ENCODE measurements around the gene SRRT.

The SRRT gene

DNA sequence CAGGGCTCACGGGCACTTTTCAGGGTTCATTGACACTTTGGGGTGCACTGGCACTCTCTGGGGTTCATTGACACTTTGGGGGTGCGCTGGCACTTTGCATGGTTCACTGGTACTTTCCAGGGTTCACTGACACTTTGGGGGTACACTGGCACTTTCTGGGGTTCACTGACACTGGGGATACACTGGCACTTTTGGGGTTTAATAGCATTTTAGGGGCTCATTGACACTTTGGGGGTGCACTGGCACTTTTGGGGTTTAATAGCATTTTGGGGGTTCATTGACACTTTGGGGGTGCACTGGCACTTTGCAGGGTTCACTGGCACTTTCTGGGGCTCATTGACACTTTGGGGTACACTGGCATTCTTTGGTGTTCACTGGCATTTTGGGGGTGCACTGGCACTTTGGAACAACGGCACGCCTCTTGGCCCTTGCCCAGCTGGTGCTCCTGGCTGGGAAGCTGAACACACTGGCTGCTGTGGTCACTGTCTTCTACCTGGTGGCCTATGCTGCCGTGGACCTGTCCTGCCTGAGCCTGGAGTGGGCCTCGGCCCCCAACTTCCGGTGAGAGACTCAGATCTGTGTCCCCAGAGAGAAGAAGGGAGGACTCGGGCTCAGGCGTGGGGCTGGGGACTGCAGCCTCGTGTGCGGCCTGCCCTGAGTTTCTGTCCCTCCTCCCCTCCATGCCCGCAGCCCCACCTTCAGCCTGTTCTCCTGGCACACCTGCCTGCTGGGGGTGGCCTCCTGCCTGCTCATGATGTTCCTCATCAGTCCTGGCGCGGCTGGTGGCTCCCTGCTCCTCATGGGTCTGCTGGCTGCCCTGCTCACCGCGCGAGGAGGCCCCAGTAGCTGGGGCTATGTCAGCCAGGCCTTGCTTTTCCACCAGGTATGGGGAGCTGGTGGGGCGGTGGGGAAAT lies 13.9 kb upstream of the SRRT start:
- Histone ChIP-seq H3K4me2 (ENCODE audit: low read length) (no peak overlapping the region), H3K79me2 (no peaks in the 10 kb centered on the region), H3K9ac (no peak overlapping the region), H3K4me1 (no peaks in the 10 kb centered on the region), H3K9me3 (ENCODE audit: control insufficient read depth, low read length) (no peaks in the 10 kb centered on the region), H2AFZ (no peak overlapping the region), H3K4me3 (ENCODE audit: low read depth, low read length) (no peak overlapping the region), H3K27ac (no peak overlapping the region), H3K27me3 (ENCODE audit: control insufficient read depth, insufficient read depth, low read length) (no peaks in the 10 kb centered on the region), H3K36me3 (ENCODE audit: control insufficient read depth, insufficient read depth, low read length) (no peaks in the 10 kb centered on the region)
- TF ChIP-seq, protein P1, sequence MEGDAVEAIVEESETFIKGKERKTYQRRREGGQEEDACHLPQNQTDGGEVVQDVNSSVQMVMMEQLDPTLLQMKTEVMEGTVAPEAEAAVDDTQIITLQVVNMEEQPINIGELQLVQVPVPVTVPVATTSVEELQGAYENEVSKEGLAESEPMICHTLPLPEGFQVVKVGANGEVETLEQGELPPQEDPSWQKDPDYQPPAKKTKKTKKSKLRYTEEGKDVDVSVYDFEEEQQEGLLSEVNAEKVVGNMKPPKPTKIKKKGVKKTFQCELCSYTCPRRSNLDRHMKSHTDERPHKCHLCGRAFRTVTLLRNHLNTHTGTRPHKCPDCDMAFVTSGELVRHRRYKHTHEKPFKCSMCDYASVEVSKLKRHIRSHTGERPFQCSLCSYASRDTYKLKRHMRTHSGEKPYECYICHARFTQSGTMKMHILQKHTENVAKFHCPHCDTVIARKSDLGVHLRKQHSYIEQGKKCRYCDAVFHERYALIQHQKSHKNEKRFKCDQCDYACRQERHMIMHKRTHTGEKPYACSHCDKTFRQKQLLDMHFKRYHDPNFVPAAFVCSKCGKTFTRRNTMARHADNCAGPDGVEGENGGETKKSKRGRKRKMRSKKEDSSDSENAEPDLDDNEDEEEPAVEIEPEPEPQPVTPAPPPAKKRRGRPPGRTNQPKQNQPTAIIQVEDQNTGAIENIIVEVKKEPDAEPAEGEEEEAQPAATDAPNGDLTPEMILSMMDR (IDR thresholded peaks at IDR 0.05): no peak

DNA sequence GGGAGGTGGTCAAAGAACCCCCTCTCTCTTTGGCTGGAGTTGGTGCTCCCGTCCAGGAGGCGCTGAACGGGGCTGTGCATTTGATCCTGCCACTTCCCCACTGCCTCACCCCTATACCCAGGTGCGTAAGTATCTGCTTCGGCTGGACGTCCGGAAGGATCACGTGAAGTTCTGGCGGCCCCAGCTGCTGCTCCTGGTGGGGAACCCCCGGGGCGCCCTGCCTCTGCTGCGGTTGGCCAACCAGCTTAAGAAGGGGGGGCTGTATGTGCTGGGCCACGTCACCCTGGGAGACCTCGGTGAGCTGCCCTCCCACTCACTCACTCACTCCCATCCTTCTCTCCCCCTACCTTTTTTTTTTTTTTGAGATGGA lies 13.3 kb upstream of the SRRT start:
- H3K4me2 ChIP-seq (ENCODE audit: low read length): no peak overlapping the region
- H3K79me2 ChIP-seq: no peaks in the 10 kb centered on the region
- H3K36me3 ChIP-seq (ENCODE audit: control insufficient read depth, insufficient read depth, low read length): no peaks in the 10 kb centered on the region
- H3K9ac ChIP-seq: no peak overlapping the region
- no peaks in the 10 kb centered on the region for H3K9me3 ChIP-seq (ENCODE audit: control insufficient read depth, low read length)
- no peak overlapping the region for H3K27ac ChIP-seq
- TF ChIP-seq, protein P1 (IDR thresholded peaks at IDR 0.05): no peak
- H3K4me3 ChIP-seq (ENCODE audit: low read depth, low read length): no peak overlapping the region
- H2AFZ ChIP-seq: no peak overlapping the region
- peaks cover 5% of the 10 kb centered on the region for H3K4me1 ChIP-seq
- H3K27me3 ChIP-seq (ENCODE audit: control insufficient read depth, insufficient read depth, low read length): no peaks in the 10 kb centered on the region

DNA sequence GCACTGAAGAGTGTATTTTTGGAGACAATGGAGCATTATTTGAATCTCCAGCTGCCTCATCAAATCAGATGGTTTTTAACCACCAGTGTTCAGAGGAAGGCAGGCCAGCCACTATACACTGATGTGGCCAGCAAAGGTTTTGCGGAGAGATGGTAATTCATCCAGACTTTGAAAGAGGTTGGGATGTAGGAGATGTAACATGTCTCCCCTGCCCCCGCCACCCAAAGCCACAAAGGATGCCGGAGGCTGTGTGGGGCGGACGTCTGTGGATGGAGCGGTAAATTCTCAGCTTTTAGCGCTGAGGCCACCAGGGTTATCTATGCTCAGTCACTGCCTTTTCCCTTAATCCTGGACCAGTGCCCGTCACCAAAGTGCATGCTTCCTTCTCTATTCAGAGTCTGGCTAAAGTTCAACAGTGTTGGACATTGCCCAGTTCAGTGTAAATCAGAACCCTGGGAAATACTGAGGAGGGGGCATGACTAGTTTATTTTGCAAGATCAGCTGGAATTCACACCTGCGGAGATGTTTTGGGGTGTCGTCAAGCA lies 11.4 kb upstream of the SRRT start:
- TF ChIP-seq, protein P1 (IDR thresholded peaks at IDR 0.05): no peak
- Histone ChIP-seq H3K9me3 (ENCODE audit: control insufficient read depth, low read length) (no peaks in the 10 kb centered on the region), H2AFZ (no peak overlapping the region), H3K79me2 (peaks cover 4% of the 10 kb centered on the region), H3K4me3 (ENCODE audit: low read depth, low read length) (no peak overlapping the region), H3K9ac (no peak overlapping the region), H3K27ac (no peak overlapping the region), H3K4me2 (ENCODE audit: low read length) (no peak overlapping the region), H3K36me3 (ENCODE audit: control insufficient read depth, insufficient read depth, low read length) (no peaks in the 10 kb centered on the region), H3K27me3 (ENCODE audit: control insufficient read depth, insufficient read depth, low read length) (no peaks in the 10 kb centered on the region), H3K4me1 (peaks cover 14% of the 10 kb centered on the region)

DNA sequence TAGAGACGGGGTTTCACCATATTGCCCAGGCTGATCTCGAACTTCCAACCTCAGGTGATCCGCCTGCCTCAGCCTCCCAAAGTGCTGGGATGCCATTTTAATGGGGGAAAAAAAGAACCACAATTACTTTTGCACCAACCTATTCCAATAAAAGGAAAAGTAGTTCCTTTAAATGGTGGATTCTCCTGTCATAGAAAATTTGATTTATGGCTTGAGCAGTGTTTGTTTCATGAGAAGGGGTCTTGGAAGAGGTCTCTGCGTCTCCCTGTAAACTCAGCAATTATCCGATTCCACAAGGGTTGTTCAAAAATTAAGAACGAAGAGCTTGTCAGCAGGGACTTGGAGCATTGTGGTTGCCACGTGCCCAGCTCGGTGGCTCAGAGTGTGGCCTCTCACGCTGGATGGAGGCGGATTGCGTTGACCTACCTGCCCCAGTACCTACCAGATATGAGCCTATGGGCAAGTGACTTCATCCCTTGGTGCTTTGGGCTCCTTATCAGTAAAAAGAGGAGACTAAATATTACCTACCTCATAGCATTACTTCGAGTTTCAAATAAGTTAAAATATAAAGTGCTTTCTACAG lies 10.5 kb upstream of the SRRT start:
- Histone ChIP-seq H3K9ac (no peak overlapping the region), H3K4me3 (ENCODE audit: low read depth, low read length) (no peak overlapping the region), H2AFZ (no peak overlapping the region), H3K9me3 (ENCODE audit: control insufficient read depth, low read length) (no peaks in the 10 kb centered on the region), H3K27me3 (ENCODE audit: control insufficient read depth, insufficient read depth, low read length) (no peaks in the 10 kb centered on the region), H3K4me2 (ENCODE audit: low read length) (no peak overlapping the region), H3K79me2 (peaks cover 4% of the 10 kb centered on the region), H3K36me3 (ENCODE audit: control insufficient read depth, insufficient read depth, low read length) (no peaks in the 10 kb centered on the region), H3K27ac (no peak overlapping the region), H3K4me1 (peaks cover 15% of the 10 kb centered on the region)
- TF ChIP-seq, protein P1 (IDR thresholded peaks at IDR 0.05): no peak

Data from parathyroid adenoma (tissue), 2 donors.